Gastroesophageal sphincter (tissue), 3 donors: ENCODE results near the gene ATP13A4.

Experiments used
- CTCF ChIP-seq, 4 experiments: fragments of 200-600 bp in 2 of 4; fragments of 450-650 bp in 2 of 4; sonication (generic) in 1 of 4; IDR thresholded peaks; one replicate each; pipeline ENCODE4 v1.5.1; 2017 to 2019; ENCODE audit warnings: antibody characterized with exemption in 4 of 4, mild to moderate bottlenecking in 2 of 4, moderate library complexity in 2 of 4
- EP300 ChIP-seq: sonication (generic); formaldehyde crosslinking; IDR thresholded peaks from one replicate; pipeline ENCODE4 v1.6.1; 2017; ENCODE audit warnings: antibody characterized with exemption, mild to moderate bottlenecking

- no peak for TF ChIP-seq CTCF (IDR thresholded peaks at IDR 0.05)
- no peak for TF ChIP-seq EP300
Measured at GRCh38 chr3:193378706-193379105, 176.0 kb downstream of the ATP13A4 start, which contains the start of gene ATP13A5.
